Uterus (tissue), 4 donors: ENCODE measurements around the gene CLMN. TPM values are rescaled to one million over a fixed set of nuclear protein-coding genes. Genes with fewer than 3 reads are reported as not detected.

Experiments
- DNase-seq, 2 donors: peaks; one replicate each; pipeline ENCODE4 v3.0.0-alpha.2; 2019 to 2020
- H3K27ac ChIP-seq, 2 donors: fragments of 200-600 bp; sonication (generic); 1 replicate in 1 of 2; 2 replicates in 1 of 2; pipeline ENCODE4 v1.5.1; 2016 to 2018
- H3K27me3 ChIP-seq, 2 donors: fragments of 200-600 bp; sonication (generic); one replicate each; pipeline ENCODE4 v1.5.1; 2018 to 2019; ENCODE audit warnings: control low read depth in 1 of 2
- H3K36me3 ChIP-seq, 2 donors: fragments of 200-600 bp; sonication (generic); one replicate each; pipeline ENCODE4 v1.5.1; 2019; ENCODE audit warnings: control low read depth in 1 of 2
- H3K4me1 ChIP-seq, 2 donors: fragments of 200-600 bp; sonication (generic); one replicate each; pipeline ENCODE4 v1.5.1; 2018 to 2019; ENCODE audit warnings: control low read depth in 1 of 2
- H3K4me3 ChIP-seq, 2 donors: fragments of 200-600 bp; sonication (generic); 1 replicate in 1 of 2; 2 replicates in 1 of 2; pipeline ENCODE4 v1.5.1; 2018 to 2019; ENCODE audit warnings: mild to moderate bottlenecking in 1 of 2
- H3K9me3 ChIP-seq, 2 donors: fragments of 200-600 bp; sonication (generic); one replicate each; pipeline ENCODE4 v1.5.1; 2019; ENCODE audit warnings: control low read depth in 1 of 2
- POLR2A ChIP-seq, 2 donors: fragments of 450-650 bp; IDR thresholded peaks; one replicate each; pipeline ENCODE4 v1.6.1; 2016; ENCODE audit warnings: antibody characterized with exemption in 2 of 2, mild to moderate bottlenecking in 1 of 2, moderate library complexity in 1 of 2
- intact Hi-C: fragments of 100-400 bp; cut with DNase I; formaldehyde crosslinking; loops from one replicate; pipeline ENCODE4 v1.15.1; 2023; ENCODE audit warnings: low total_unique reads
- total RNA-seq, 4 donors: library from RNA; depleted of rRNA in 3 of 4; stranded (reverse); fragments of >200 nt in 3 of 4; gene quantifications; one replicate each; pipeline versions ENCODE4 v1.1.0 to v1.2.4, GENCODE V29; 2014 to 2023
- TF ChIP-seq, protein P1 (sequence below), 4 experiments: fragments of 200-600 bp in 2 of 4; fragments of 450-650 bp in 2 of 4; sonication (generic) in 2 of 4; IDR thresholded peaks; one replicate each; pipeline ENCODE4 v1.5.1; 2016 to 2019; ENCODE audit warnings: antibody characterized with exemption in 4 of 4, mild to moderate bottlenecking in 2 of 4, moderate library complexity in 1 of 4
- donor health status: DM: yes; HTN: yes; CAD: no.

Gene CLMN
- total RNA-seq, 4 donors from 2014 or later, result 5.0 to 55.0 (median 12.4) TPM

DNA sequence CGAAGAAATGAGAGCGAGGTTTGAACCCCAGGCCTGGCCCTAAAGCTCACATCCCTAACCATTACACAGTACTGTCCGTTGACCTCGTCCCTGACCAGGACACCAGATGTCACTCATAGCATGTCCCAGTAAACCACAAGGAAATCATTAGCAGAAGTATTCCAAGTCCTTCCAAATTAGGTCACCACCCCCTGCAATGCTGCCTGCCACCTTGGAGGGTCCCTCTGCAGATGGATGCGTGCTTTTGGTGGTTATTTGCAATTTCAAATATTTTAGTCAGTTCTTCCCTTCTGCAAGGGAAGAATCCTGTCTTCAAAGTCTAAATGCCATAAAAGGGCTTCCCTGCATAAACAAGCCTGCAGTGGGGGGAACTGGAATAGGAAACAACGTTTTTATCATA is 71.3 kb downstream of the CLMN start:
- no peaks in the 10 kb centered on the region for H3K9me3 ChIP-seq
- intact Hi-C loops, result no loop called here
- TF ChIP-seq, protein P1, sequence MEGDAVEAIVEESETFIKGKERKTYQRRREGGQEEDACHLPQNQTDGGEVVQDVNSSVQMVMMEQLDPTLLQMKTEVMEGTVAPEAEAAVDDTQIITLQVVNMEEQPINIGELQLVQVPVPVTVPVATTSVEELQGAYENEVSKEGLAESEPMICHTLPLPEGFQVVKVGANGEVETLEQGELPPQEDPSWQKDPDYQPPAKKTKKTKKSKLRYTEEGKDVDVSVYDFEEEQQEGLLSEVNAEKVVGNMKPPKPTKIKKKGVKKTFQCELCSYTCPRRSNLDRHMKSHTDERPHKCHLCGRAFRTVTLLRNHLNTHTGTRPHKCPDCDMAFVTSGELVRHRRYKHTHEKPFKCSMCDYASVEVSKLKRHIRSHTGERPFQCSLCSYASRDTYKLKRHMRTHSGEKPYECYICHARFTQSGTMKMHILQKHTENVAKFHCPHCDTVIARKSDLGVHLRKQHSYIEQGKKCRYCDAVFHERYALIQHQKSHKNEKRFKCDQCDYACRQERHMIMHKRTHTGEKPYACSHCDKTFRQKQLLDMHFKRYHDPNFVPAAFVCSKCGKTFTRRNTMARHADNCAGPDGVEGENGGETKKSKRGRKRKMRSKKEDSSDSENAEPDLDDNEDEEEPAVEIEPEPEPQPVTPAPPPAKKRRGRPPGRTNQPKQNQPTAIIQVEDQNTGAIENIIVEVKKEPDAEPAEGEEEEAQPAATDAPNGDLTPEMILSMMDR (IDR thresholded peaks at IDR 0.05), result no peak
- no peak for TF ChIP-seq POLR2A (IDR thresholded peaks at IDR 0.05)

GRCh38 chr14:95246870-95247269 is 72.8 kb downstream of the CLMN start:
- no peaks in the 10 kb centered on the region for H3K27me3 ChIP-seq
- H3K9me3 ChIP-seq, result no peaks in the 10 kb centered on the region
- intact Hi-C loops, result no loop called here
- DNase-seq, result no peak
- no peak overlapping the region for H3K27ac ChIP-seq
- no peaks in the 10 kb centered on the region for H3K36me3 ChIP-seq
- no peaks in the 10 kb centered on the region for H3K4me1 ChIP-seq
- TF ChIP-seq POLR2A (IDR thresholded peaks at IDR 0.05), result no peak
- TF ChIP-seq, protein P1 (IDR thresholded peaks at IDR 0.05), result no peak
- no peak overlapping the region for H3K4me3 ChIP-seq

More for the DNA sequence above, 71.3 kb downstream of the CLMN start:
- Histone ChIP-seq H3K36me3 (no peaks in the 10 kb centered on the region), H3K4me1 (no peaks in the 10 kb centered on the region), H3K27ac (no peak overlapping the region), H3K27me3 (no peaks in the 10 kb centered on the region), H3K4me3 (no peak overlapping the region)
- no peak for DNase-seq

GRCh38 chr14:95245334-95245733 is 74.4 kb downstream of the CLMN start:
- intact Hi-C loops, result no loop called here
- Histone ChIP-seq H3K27ac (no peak overlapping the region), H3K9me3 (no peaks in the 10 kb centered on the region), H3K27me3 (no peaks in the 10 kb centered on the region), H3K4me3 (no peak overlapping the region), H3K4me1 (no peaks in the 10 kb centered on the region), H3K36me3 (no peaks in the 10 kb centered on the region)
- no peak for DNase-seq
- TF ChIP-seq, protein P1 (IDR thresholded peaks at IDR 0.05), result no peak
- no peak for TF ChIP-seq POLR2A (IDR thresholded peaks at IDR 0.05)

GRCh38 chr14:95244587-95244986 is 75.1 kb downstream of the CLMN start:
- no peak for DNase-seq
- TF ChIP-seq POLR2A (IDR thresholded peaks at IDR 0.05), result no peak
- TF ChIP-seq, protein P1 (IDR thresholded peaks at IDR 0.05), result no peak
- Histone ChIP-seq H3K36me3 (no peaks in the 10 kb centered on the region), H3K4me3 (no peak overlapping the region), H3K9me3 (no peaks in the 10 kb centered on the region), H3K27ac (no peak overlapping the region), H3K27me3 (no peaks in the 10 kb centered on the region), H3K4me1 (no peaks in the 10 kb centered on the region)
- intact Hi-C loops, result no loop called here

- intact Hi-C loops, result no loop called here
- no peaks in the 10 kb centered on the region for H3K9me3 ChIP-seq
- H3K4me3 ChIP-seq, result no peak overlapping the region
- H3K27ac ChIP-seq, result no peak overlapping the region
- H3K36me3 ChIP-seq, result no peaks in the 10 kb centered on the region
- H3K27me3 ChIP-seq, result no peaks in the 10 kb centered on the region
- H3K4me1 ChIP-seq, result no peaks in the 10 kb centered on the region
- TF ChIP-seq POLR2A (IDR thresholded peaks at IDR 0.05), result no peak
- TF ChIP-seq, protein P1 (IDR thresholded peaks at IDR 0.05), result no peak
- no peak for DNase-seq
Observed at GRCh38 chr14:95242870-95243269, 76.8 kb downstream of the CLMN start.
